Measurements from ENCODE around the gene RPN2.

DNA sequence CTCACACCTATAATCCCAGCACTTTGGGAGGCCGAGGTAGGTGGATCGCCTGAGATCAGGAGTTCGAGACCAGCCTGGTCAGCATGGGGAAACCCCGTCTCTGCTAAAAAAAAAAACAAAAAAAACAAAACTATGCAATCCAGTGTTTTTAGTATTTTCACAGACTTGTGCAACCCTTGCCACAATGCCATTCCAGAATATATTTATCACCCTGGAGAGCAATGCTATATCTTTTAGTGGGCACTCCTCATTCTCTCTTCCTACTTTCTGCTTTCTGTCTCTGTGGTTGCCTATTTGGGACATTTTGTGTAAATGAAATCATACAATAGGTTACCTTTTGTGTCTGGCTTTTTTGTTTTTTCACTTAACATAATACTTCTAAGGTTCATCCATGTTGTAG, 39.3 kb downstream of the RPN2 start:
- TF ChIP-seq, protein P1, sequence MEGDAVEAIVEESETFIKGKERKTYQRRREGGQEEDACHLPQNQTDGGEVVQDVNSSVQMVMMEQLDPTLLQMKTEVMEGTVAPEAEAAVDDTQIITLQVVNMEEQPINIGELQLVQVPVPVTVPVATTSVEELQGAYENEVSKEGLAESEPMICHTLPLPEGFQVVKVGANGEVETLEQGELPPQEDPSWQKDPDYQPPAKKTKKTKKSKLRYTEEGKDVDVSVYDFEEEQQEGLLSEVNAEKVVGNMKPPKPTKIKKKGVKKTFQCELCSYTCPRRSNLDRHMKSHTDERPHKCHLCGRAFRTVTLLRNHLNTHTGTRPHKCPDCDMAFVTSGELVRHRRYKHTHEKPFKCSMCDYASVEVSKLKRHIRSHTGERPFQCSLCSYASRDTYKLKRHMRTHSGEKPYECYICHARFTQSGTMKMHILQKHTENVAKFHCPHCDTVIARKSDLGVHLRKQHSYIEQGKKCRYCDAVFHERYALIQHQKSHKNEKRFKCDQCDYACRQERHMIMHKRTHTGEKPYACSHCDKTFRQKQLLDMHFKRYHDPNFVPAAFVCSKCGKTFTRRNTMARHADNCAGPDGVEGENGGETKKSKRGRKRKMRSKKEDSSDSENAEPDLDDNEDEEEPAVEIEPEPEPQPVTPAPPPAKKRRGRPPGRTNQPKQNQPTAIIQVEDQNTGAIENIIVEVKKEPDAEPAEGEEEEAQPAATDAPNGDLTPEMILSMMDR (IDR thresholded peaks at IDR 0.05), result no peak
- no peak for TF ChIP-seq POLR2A (IDR thresholded peaks at IDR 0.05)

Measured in right lobe of liver (tissue), 4 donors.